Epithelial cell of esophagus (primary cell): Measurements from ENCODE around the gene RPEL1.

Experiments
- DNase-seq: peaks from one replicate; pipeline ENCODE4 v3.0.0; 2010; ENCODE audit warnings: low read depth
- H3K4me3 ChIP-seq: 2 replicates; pipeline ENCODE4 v1.5.1; 2011; ENCODE audit warnings: mild to moderate bottlenecking, low read length, control low read depth
- CTCF ChIP-seq: IDR thresholded peaks from 2 replicates; pipeline ENCODE4 v1.5.1; 2011; ENCODE audit warnings: low read depth, mild to moderate bottlenecking, low read length, control low read depth, inconsistent platforms; ENCODE audit not compliant: insufficient read depth; ENCODE audit errors: missing control alignments

The RPEL1 gene

GRCh38 chr10:103238506-103239252 lies 7.0 kb upstream of the RPEL1 start:
- DNase-seq: peak; percentile 89
- no peak overlapping the region for H3K4me3 ChIP-seq
- peak; percentile 41 for TF ChIP-seq CTCF

- no peak for TF ChIP-seq CTCF
- DNase-seq: peak; percentile 96
- H3K4me3 ChIP-seq: peak overlapping the region; percentile 5
Observed at GRCh38 chr10:103241262-103242011, 4.2 kb upstream of the RPEL1 start.

- peak; percentile 87 for DNase-seq
- no peak overlapping the region for H3K4me3 ChIP-seq
- TF ChIP-seq CTCF: peak; percentile 96
Observed at GRCh38 chr10:103244666-103245271, 918 bp upstream of the RPEL1 start.

GRCh38 chr10:103246324-103246723 lies 637 bp downstream of the RPEL1 start:
- H3K4me3 ChIP-seq: no peak overlapping the region
- TF ChIP-seq CTCF: peak; percentile 26
- DNase-seq: no peak

- TF ChIP-seq CTCF: no peak
- no peak for DNase-seq
- no peak overlapping the region for H3K4me3 ChIP-seq
Observed at GRCh38 chr10:103254113-103254512, 8.4 kb downstream of the RPEL1 start.

GRCh38 chr10:103254538-103255325 lies 9.0 kb downstream of the RPEL1 start:
- peak; percentile 82 for DNase-seq
- TF ChIP-seq CTCF: no peak
- H3K4me3 ChIP-seq: no peak overlapping the region
